ENCODE results near the gene TBC1D10B.

TBC1D10B gene

GRCh38 chr16:30370456-30371247 lies at the start of gene TBC1D10B:
Gene TBC1D10B, minus strand, starts transcription at chr16:30370494. Its CDS starts 311 bp downstream, at chr16:30370183.
- H3K27me3 ChIP-seq (ENCODE audit: insufficient read depth, low read length, poor library complexity), result no peaks in the 10 kb centered on the region
- peak within 1 kb of the TSS; percentile 86 for H3K4me2 ChIP-seq (ENCODE audit: insufficient read depth, low read length)
- peaks cover 43% of the 10 kb centered on the region for H3K79me2 ChIP-seq (ENCODE audit: insufficient read depth, low read length)
- TF ChIP-seq CTCF (IDR thresholded peaks at IDR 0.05; ENCODE audit: borderline replicate concordance, extremely low read depth, low read length, poor library complexity, severe bottlenecking), result peak; percentile 59
- no peak for TF ChIP-seq EZH2 (IDR thresholded peaks at IDR 0.05; ENCODE audit: borderline replicate concordance, low read depth, low read length, severe bottlenecking)
- H4K20me1 ChIP-seq (ENCODE audit: insufficient read depth, low read length), result peaks cover 24% of the 10 kb centered on the region
- ATAC-seq (ENCODE audit: insufficient read depth, low read depth) (peak; percentile 83), DNase-seq (peak; percentile 100)
- peak within 1 kb of the TSS; percentile 77 for H3K9ac ChIP-seq (ENCODE audit: low read depth, low read length)
- H3K9me3 ChIP-seq (ENCODE audit: insufficient read depth, low read length, severe bottlenecking), result no peaks in the 10 kb centered on the region
- H3K4me3 ChIP-seq (ENCODE audit: low read depth in 1 of 2, low read length in 2 of 2), result peak within 1 kb of the TSS; percentile 73 to 76
- H3K36me3 ChIP-seq (ENCODE audit: insufficient read depth, low read length), result peaks cover 21% of the 10 kb centered on the region
- H2AFZ ChIP-seq (ENCODE audit: low read depth, low read length), result peak within 1 kb of the TSS; percentile 52
- H3K4me1 ChIP-seq (ENCODE audit: insufficient read depth, low read length), result peaks cover 46% of the 10 kb centered on the region
- H3K27ac ChIP-seq (ENCODE audit: low read length), result peak within 1 kb of the TSS; percentile 82

- no peak for DNase-seq
- peak overlapping the region; percentile 74 for H3K9ac ChIP-seq (ENCODE audit: low read depth, low read length)
- peaks cover 47% of the 10 kb centered on the region for H3K36me3 ChIP-seq (ENCODE audit: insufficient read depth, low read length)
- peak overlapping the region; percentile 88 for H2AFZ ChIP-seq (ENCODE audit: low read depth, low read length)
- peak overlapping the region; percentile 30 to 70; a peak in 3 of 4 replicates for H3K4me3 ChIP-seq (ENCODE audit: low read depth in 1 of 2, low read length in 2 of 2)
- peak overlapping the region; percentile 87 for H3K4me2 ChIP-seq (ENCODE audit: insufficient read depth, low read length)
- H4K20me1 ChIP-seq (ENCODE audit: insufficient read depth, low read length), result peaks cover 11% of the 10 kb centered on the region; the same call in 1 of the 2 replicates
- no peak for TF ChIP-seq EZH2 (IDR thresholded peaks at IDR 0.05; ENCODE audit: borderline replicate concordance, low read depth, low read length, severe bottlenecking)
- no peak for TF ChIP-seq CTCF (IDR thresholded peaks at IDR 0.05; ENCODE audit: borderline replicate concordance, extremely low read depth, low read length, poor library complexity, severe bottlenecking)
- no peak for ATAC-seq (ENCODE audit: insufficient read depth, low read depth)
- H3K4me1 ChIP-seq (ENCODE audit: insufficient read depth, low read length), result peaks cover 23% of the 10 kb centered on the region
- peak overlapping the region; percentile 87 for H3K27ac ChIP-seq (ENCODE audit: low read length)
- peaks cover 20% of the 10 kb centered on the region; the same call in 1 of the 2 replicates for H3K79me2 ChIP-seq (ENCODE audit: insufficient read depth, low read length)
- H3K9me3 ChIP-seq (ENCODE audit: insufficient read depth, low read length, severe bottlenecking), result no peaks in the 10 kb centered on the region
- H3K27me3 ChIP-seq (ENCODE audit: insufficient read depth, low read length, poor library complexity), result no peaks in the 10 kb centered on the region
Observed at GRCh38 chr16:30418350-30419181, 48.3 kb upstream of the TBC1D10B start.

- Histone ChIP-seq H3K9ac (ENCODE audit: low read depth, low read length) (peak overlapping the region; percentile 74), H3K36me3 (ENCODE audit: insufficient read depth, low read length) (peaks cover 48% of the 10 kb centered on the region), H4K20me1 (ENCODE audit: insufficient read depth, low read length) (peaks cover 11% of the 10 kb centered on the region; the same call in 1 of the 2 replicates), H3K4me2 (ENCODE audit: insufficient read depth, low read length) (peak overlapping the region; percentile 87), H3K4me3 (ENCODE audit: low read depth in 1 of 2, low read length in 2 of 2) (peak overlapping the region; percentile 30 to 70; a peak in 3 of 4 replicates), H3K4me1 (ENCODE audit: insufficient read depth, low read length) (peaks cover 24% of the 10 kb centered on the region), H3K27ac (ENCODE audit: low read length) (peak overlapping the region; percentile 87), H3K27me3 (ENCODE audit: insufficient read depth, low read length, poor library complexity) (no peaks in the 10 kb centered on the region), H3K9me3 (ENCODE audit: insufficient read depth, low read length, severe bottlenecking) (no peaks in the 10 kb centered on the region), H2AFZ (ENCODE audit: low read depth, low read length) (peak overlapping the region; percentile 88), H3K79me2 (ENCODE audit: insufficient read depth, low read length) (peaks cover 27% of the 10 kb centered on the region; the same call in 1 of the 2 replicates)
- ATAC-seq (ENCODE audit: insufficient read depth, low read depth) (peak; percentile 87), DNase-seq (peak; percentile 91)
- TF ChIP-seq EZH2 (IDR thresholded peaks at IDR 0.05; ENCODE audit: borderline replicate concordance, low read depth, low read length, severe bottlenecking) (no peak), CTCF (IDR thresholded peaks at IDR 0.05; ENCODE audit: borderline replicate concordance, extremely low read depth, low read length, poor library complexity, severe bottlenecking) (peak; percentile 7)
Observed at GRCh38 chr16:30417529-30418349, 47.4 kb upstream of the TBC1D10B start.
